NT2/D1 (cell line): ENCODE measurements around the gene SDC3.

Source experiments
- YY1 ChIP-seq: IDR thresholded peaks from 2 replicates; pipeline ENCODE4 v1.6.1; 2011; ENCODE audit not compliant: insufficient read length, insufficient read depth
- ZNF274 ChIP-seq: IDR thresholded peaks from 2 replicates; pipeline ENCODE4 v1.6.1; 2011; ENCODE audit warnings: mild to moderate bottlenecking, low read depth, low read length

DNA sequence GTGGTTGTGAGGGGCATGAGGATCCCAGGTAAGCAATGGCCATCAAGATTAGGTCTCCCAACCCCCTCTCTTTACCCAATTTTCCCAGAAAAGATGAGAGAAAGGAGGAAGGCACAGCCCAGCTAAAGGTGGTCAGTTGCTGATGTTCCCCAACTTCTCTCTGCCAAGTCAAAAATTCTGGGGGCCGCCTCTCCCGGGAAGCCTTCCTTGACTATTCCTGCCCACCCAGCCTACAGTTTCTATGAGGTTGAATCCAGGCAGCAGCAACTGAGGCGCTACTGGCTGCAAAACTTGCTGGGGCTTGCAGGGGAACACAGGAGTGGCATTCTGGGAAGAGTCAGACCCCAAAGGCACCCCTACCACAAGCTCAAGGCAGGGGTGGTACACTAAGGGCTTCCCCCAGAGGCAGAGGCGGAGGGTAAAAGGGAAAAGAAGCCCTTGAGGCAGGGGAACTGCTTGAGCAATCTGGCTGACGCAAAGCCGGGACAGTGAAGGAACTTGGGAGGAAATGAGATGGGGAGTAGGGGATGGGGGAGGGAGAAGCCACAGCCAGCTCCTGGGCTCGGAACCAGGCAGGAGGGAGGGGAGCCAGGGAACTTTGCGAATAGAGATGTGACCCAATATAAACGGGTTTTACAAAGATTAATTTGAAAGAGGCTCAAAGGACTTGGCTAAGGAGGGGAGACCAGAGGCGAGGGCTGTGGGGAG lies 31.2 kb downstream of the SDC3 start:
- TF ChIP-seq ZNF274, result no peak
- TF ChIP-seq YY1, result no peak
